ENCODE measurements around the gene ATP10D.
"Not testable (repeated sequence)": the region's sequence is repeated elsewhere in the genome, so short reads cannot be mapped to it uniquely, and the experiment has no call there.

ATP10D gene

DNA sequence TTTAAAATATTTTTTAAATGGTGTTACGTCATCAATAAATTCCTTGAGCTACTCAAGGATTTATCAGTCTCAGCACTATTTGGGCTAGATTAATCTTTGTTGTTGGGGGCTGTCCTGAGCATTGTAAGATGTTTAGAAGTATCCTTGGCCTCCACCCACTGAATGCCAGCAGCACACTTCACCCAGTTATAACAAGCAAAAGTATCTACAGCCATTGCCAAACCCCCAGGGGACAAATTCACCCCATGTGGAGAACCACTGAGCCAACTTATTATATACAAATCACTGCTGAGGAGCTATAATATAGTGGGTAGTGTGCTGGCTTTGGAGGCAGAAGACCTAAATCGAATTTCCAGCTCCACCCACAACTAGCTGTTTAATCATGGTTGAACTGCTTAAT lies 58.3 kb downstream of the ATP10D start:
- no peak overlapping the region for H3K4me3 ChIP-seq (ENCODE audit: low read length)
- DNase-seq (ENCODE audit: low read depth) = peak; percentile 54
- TF ChIP-seq, protein P1, sequence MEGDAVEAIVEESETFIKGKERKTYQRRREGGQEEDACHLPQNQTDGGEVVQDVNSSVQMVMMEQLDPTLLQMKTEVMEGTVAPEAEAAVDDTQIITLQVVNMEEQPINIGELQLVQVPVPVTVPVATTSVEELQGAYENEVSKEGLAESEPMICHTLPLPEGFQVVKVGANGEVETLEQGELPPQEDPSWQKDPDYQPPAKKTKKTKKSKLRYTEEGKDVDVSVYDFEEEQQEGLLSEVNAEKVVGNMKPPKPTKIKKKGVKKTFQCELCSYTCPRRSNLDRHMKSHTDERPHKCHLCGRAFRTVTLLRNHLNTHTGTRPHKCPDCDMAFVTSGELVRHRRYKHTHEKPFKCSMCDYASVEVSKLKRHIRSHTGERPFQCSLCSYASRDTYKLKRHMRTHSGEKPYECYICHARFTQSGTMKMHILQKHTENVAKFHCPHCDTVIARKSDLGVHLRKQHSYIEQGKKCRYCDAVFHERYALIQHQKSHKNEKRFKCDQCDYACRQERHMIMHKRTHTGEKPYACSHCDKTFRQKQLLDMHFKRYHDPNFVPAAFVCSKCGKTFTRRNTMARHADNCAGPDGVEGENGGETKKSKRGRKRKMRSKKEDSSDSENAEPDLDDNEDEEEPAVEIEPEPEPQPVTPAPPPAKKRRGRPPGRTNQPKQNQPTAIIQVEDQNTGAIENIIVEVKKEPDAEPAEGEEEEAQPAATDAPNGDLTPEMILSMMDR (conservative IDR thresholded peaks at IDR 0.05; ENCODE audit: low read length) = no peak

DNA sequence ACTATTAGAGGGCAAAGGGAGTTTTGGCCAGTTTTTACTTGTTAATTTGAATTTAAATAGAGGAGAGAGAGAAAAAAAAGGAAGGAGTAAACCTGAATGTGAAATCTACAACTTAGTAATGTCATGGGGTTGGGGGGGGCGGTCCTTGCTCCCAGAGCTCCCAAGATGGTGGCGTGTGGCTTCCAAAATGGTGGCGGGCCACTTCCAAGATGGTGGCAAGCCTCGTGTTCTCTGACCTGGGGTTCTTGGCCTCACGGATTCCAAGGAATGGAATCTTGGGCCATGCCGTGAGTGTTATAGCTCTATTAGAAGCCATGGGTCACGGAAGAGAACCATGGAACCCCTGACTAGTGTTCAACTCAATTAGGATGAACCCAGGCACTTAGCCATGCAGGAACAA lies 65.3 kb downstream of the ATP10D start:
- not testable (repeated sequence) for DNase-seq (ENCODE audit: low read depth); H3K4me3 ChIP-seq (ENCODE audit: low read length)

GRCh38 chr4:47550899-47551548 lies 65.9 kb downstream of the ATP10D start:
- no peak overlapping the region for H3K4me3 ChIP-seq (ENCODE audit: low read length)
- TF ChIP-seq, protein P1 (conservative IDR thresholded peaks at IDR 0.05; ENCODE audit: low read length) = no peak
- DNase-seq (ENCODE audit: low read depth) = no peak

DNA sequence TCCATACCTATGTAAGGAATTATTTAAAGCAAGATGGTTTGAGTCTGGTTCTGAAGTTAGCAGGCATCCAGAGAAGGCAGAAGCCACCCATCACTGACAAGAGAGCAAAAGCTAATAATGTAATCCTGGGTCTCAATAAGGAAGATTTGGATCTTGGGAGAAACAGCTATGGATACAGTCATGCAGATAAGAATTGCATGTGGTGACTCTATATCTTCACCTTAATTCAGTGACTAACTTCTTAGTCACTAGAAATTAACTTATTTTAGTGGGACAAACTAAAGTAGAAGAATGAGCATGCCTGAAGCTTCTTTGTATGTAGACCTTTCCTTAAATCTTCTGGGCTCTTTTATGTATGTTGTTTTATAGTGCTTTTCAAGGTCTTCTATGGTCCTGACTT lies 66.6 kb downstream of the ATP10D start:
- TF ChIP-seq, protein P1 (conservative IDR thresholded peaks at IDR 0.05; ENCODE audit: low read length) = no peak
- DNase-seq (ENCODE audit: low read depth) = no peak
- H3K4me3 ChIP-seq (ENCODE audit: low read length) = no peak overlapping the region

GRCh38 chr4:47553329-47554125 lies 68.5 kb downstream of the ATP10D start:
- DNase-seq (ENCODE audit: low read depth) = no peak
- no peak overlapping the region for H3K4me3 ChIP-seq (ENCODE audit: low read length)
- TF ChIP-seq, protein P1 (conservative IDR thresholded peaks at IDR 0.05; ENCODE audit: low read length) = no peak

GRCh38 chr4:47555920-47556319 lies 70.8 kb downstream of the ATP10D start:
- not testable (repeated sequence) for DNase-seq (ENCODE audit: low read depth); H3K4me3 ChIP-seq (ENCODE audit: low read length)

DNA sequence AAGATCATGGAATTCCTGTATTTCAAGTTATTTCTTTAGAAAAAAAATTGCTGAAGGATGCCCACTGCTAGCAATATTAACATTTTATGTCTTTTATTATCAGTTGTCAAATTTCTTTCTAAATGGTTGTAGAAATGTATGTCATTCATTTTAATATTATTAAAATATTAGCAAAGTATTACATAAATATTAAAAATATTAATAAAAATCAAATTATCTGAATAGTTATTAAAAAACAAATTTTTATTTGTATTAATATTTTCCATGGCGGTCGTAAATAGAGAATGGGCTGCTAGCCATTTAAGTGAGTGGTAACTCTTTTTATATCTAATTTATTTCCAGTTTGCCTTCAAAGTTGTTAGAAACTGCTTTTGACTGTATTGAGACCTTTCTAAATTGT lies 72.2 kb downstream of the ATP10D start:
- TF ChIP-seq, protein P1 (conservative IDR thresholded peaks at IDR 0.05; ENCODE audit: low read length) = no peak
- DNase-seq (ENCODE audit: low read depth) = no peak

DNA sequence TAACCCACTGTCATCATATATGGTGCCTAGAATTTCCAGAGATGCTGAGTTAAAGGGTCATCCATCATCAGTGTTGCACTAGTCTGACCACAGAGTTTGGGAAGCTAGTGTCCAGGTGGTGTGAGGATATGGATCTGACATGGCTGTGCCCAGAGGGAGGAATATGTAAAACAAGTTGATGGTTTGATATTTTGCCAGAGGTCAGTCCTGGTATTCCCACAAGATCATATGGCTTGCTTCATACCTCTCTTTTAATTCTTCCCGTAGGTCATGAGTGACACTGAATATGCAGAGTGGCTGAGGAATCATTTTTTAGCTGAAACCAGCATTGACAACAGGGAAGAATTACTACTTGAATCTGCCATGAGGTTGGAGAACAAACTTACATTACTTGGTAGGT lies 75.6 kb downstream of the ATP10D start:
- no peak overlapping the region for H3K4me3 ChIP-seq (ENCODE audit: low read length)
- TF ChIP-seq, protein P1 (conservative IDR thresholded peaks at IDR 0.05; ENCODE audit: low read length) = no peak; the same call in 1 of the 2 replicates
- DNase-seq (ENCODE audit: low read depth) = no peak

More for the DNA sequence above, 72.2 kb downstream of the ATP10D start:
- no peak overlapping the region for H3K4me3 ChIP-seq (ENCODE audit: low read length)
